Measurements from ENCODE around the gene TLK1. TPM values are rescaled to one million over a fixed set of nuclear protein-coding genes. Genes with fewer than 3 reads are reported as not detected.

TLK1 gene
- 10 to 100 TPM; 73.2 to 74.0 TPM for total RNA-seq

DNA sequence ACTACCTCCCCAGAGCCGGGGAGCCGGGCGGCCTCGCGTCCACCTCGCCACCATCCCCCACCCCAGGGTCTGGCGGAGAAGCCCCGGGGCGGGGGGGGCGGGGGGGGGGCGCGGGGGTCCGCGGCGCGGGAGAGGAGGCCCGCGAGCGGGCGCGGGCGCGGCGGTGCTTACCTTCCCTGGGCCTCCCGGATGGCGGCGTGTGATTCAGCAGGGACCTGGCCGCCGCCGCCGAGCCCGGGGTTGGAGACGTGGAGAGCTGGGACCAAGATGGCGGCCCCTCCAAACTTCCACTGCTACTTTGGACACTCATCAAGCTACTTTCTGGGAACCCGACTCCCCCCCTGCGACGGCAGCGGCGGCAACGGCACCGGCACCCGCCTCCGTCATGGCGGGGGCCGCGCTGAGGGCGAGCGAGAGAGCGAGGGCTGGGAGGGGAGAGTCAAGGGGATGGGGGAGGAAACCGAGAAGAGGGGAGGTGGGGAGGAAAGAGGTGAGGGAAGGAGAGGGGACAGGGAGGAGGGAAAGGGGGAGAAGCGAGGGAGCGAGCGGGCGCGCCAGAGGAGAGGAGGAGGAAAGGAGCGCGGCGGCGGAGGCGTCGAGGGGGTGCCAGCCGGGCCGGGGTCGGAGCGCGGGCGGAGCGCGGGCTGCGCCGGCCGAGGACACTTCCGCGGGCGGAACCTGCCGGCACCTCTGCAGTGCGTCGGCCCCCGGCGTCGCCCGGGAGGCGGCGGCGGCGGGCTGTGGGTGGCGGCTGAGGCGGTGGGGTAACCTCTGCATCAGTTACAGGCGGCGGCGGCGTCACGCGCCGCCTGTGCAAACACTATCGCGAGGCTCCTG is at the start of gene TLK1:
Gene TLK1 (minus strand): TSS at position 775 of the 837 bp plus-strand sequence. CDS start 465 bp downstream, at position 310.
- ChIA-PET POLR2A (interaction anchor here (0.7 to 1.2 kb wide), 3 partner anchors 75 to 231 kb away, joined by 3 to 7 read pairs (median 5); partner anchors contain the start of gene GORASP2), CTCF (interaction anchor here (0.7 to 1.9 kb wide), 4 partner anchors 10 to 273 kb away, joined by 3 to 6 read pairs (median 4); partner anchors contain the start of genes DCAF17 and METTL8)

DNA sequence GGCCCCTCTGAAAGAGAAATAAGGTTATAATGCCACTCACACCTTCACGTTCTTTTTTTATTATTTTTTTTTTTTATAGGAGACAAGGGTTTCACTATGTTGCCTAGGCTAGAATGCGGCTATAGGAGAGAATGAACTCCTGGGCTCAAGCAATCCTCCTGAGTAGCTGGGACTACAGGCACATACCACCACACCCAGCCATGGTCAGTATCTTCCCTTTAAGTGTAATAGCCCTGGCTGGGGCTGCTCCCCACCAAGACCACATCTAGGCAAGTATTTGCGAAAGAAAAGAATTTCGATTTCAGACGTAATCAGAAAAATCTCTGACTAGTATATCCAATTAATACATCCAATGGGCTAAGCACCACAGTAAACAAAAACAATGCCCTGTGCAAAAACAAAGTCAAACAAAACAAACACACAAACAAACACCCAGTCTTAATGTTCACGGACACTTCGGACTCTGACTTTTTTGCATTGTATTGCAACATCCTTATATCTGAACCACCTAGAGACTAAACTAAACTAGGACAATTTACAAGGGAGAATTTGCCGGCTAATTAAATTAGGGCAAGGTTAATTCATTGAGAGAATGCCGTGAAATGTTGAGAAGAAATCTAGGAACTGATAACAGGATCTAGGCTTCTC is 49.6 kb upstream of the TLK1 start:
- CTCF ChIA-PET = no interaction called here

DNA sequence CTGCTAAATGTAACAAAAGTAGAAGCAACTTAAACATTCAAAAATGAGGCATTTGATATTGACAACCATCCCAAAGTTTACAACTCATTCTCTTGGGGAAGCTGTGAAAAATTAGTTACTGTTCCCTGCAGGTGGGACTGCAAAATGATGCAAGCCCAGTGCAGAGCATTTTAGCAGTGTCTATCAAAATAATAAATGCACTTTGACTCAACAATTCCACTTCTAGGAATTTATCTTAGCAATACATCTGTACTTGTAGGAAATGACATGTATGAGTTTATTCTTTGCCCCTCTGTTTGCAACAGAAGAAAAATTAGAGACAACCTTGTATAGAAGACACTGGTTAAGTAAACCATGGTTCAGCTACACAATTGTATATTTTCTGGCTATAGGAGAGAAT is 48.0 kb upstream of the TLK1 start:
- CTCF ChIA-PET = no interaction called here
- POLR2A ChIA-PET = no interaction called here

More for the DNA sequence above, 49.6 kb upstream of the TLK1 start:
- POLR2A ChIA-PET = no interaction called here

DNA sequence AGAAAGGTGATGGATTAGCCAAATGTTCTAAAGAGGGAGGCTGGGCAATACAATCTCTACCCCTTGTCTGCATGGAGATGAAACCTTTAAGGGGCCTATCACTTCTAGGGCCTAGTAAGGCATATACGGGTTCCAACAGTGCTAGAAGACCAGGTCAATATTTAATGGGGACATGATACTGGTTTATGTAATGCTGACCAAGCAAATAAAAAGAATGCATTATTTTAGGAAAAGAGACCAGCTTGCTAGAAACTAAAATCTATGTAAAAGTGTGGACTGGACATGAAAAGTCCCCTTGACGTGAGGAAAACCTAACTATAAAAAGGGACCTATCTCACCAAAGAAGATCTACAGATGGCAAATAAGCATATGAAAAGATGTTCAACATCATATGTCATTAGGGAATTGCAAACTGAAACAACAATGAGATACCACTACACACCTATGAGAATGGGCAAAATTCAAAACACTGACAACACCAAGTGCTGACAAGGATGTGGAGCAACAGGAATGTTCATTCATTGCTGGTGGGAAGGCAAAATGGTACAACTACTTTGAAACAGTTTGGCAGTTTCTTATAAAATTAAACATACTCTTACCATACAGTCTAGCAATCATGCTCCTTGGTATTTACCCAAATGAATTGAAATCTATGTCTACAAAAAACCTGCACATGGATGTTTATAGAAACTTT is 45.9 kb upstream of the TLK1 start:
- ChIA-PET POLR2A (no interaction called here), CTCF (no interaction called here)

DNA sequence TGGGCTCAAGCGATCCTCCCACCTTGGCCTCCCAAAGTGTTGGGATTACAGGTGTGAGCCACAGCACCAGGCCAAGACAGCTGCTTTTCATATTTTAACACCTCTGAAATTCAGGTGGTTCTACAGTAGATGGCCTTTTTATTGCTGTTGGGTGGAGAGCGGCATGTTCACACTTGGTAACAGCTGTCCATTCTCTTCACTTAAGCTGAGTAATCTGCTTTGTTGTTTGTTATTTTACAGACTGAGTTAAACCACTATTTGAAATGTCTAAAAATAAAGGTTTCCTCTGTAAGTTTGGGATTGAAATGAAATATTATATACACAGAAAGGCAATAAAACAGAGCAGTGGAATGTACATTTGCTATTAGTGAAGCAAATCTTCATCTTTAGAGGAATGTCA is 44.9 kb upstream of the TLK1 start:
- ChIA-PET POLR2A (no interaction called here), CTCF (no interaction called here)

DNA sequence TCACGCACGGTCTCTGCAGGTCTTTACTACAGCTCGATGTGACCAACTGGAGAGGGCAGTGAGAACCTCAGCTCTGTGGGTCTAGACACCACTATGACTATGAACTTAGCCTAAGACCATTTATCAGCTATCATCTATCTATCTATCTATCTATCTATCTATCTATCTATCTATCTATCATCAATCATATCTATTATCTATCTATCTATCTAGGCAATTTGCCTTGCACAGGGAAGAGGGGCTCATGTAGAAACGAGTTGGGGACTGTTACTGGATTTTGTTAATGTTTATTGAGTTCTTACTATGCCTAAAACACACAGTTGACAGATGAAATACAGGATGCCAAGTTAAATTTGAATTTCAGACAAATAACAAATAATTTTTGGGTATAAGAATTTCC is 41.1 kb upstream of the TLK1 start:
- CTCF ChIA-PET = no interaction called here
- POLR2A ChIA-PET = no interaction called here

DNA sequence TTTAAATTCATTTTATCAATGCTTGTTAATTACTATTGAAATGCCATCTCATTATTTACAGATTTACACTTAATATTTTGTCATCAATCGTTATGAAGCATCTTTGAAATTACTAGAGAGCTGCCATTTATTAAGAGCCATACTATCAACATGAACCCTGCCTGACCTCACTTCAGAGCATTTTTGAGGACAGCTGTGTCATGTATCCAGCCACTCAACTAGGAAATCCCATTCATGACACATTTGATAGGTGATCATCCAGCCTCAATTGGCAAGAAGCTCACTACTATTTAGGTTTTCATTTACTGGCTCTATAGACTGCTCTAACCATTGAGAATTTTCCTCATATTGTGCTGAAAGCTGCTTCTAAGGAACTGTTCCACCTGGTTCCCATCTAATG is 40.6 kb upstream of the TLK1 start:
- ChIA-PET POLR2A (no interaction called here), CTCF (no interaction called here)

DNA sequence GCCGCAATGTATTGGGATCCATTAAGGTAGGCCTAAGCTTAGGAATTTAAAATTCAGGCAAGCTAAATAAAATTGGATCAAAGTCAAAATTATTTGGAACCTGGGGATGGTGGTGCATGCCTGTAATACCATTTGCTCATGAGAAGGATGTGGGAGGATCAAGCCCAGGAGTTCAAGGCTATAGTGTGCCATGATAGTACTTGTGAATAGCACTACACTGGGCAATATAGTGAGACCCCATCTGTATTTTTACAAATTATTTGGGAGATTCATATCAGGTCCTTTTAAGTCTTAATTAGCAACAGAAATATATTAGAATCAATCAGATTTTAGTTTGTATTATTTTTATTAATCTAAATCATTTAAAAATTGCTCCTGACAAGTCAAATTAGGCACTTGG is 39.8 kb upstream of the TLK1 start:
- CTCF ChIA-PET = no interaction called here
- POLR2A ChIA-PET = no interaction called here

DNA sequence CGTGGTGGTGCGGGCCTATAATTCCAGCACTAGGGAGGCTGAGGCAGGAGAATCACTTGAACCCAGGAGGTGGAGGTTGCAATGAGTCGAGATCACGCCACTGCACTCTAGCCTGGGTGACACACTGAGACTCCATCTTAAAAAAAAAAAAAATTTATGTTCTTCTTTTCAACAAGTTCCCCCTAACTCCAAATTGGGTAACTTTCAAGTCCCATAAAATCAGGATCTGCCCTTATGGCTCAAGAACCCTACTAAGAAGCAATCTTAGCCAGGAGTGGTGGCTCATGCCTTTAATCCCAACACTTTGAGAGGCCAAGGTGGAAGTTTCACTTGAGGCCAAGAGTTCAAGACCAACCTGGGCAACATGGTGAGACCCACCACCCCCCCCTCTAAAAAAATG is 30.3 kb upstream of the TLK1 start:
- CTCF ChIA-PET = interaction anchor here (0.6 kb wide), 1 partner anchor 203 kb away, joined by 3 read pairs; no protein-coding TSS in a partner anchor

DNA sequence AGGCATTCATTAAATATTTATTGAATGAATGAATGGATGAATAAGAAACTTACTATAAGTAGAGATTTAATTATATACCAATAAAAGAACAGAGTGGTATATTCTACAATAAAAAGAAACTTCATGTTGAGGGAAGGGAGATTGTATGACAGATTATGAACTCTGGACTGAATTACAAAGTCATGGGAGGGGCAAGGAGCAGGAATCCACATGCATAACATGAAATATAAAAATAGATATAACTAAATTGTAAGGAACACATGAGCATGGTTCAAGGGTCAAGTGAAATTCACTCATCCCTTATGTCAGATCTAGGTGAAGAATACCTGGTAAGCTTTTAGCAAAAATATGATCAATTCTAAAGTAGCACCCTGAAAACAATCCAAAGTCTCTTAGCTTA is 27.1 kb upstream of the TLK1 start:
- ChIA-PET POLR2A (interaction anchor here (0.7 kb wide), 1 partner anchor 17 kb away, joined by 3 read pairs; no protein-coding TSS in a partner anchor), CTCF (no interaction called here)

More for the DNA sequence above, 30.3 kb upstream of the TLK1 start:
- POLR2A ChIA-PET = no interaction called here

DNA sequence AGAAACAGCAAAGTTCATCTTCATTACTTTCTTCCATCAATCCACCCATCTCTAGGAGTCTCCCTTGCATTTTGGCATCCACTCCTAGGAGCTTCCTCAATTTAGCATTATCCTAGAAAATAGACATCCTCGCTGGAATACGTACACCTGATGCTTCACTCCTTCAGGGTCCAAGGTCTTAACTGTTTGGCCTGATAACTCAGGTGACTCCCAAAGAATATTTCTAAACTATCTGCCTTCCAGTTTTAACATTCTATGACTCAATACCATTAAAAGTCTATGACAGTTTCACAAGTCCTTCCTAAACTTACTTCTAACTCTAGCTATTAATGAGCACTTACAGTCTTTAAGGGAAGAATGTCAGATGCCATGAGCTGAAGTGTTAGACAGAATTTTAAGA is 26.5 kb upstream of the TLK1 start:
- ChIA-PET POLR2A (interaction anchor here (0.7 kb wide), 1 partner anchor 18 kb away, joined by 3 read pairs; no protein-coding TSS in a partner anchor), CTCF (no interaction called here)

DNA sequence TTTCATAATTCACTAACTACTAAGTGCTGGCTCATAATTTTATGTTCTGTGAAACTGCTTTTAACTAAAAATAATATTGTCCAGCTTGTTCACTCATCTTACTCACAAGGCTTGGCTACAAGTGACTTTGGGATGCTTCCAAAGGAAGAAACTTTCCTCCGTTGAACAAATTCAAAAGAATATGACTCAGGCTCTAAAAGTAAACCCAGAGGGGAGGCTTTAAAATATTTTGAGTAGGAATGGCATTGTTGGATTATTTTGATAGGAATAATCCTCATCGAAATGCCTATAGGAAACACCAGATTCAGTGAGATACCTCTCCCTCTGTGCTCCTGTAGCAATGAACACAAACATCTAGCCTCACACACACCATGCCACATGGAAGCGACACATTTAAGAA is 25.2 kb upstream of the TLK1 start:
- POLR2A ChIA-PET = no interaction called here
- CTCF ChIA-PET = interaction anchor here (1.1 kb wide), 1 partner anchor 212 kb away, joined by 3 read pairs; no protein-coding TSS in a partner anchor

DNA sequence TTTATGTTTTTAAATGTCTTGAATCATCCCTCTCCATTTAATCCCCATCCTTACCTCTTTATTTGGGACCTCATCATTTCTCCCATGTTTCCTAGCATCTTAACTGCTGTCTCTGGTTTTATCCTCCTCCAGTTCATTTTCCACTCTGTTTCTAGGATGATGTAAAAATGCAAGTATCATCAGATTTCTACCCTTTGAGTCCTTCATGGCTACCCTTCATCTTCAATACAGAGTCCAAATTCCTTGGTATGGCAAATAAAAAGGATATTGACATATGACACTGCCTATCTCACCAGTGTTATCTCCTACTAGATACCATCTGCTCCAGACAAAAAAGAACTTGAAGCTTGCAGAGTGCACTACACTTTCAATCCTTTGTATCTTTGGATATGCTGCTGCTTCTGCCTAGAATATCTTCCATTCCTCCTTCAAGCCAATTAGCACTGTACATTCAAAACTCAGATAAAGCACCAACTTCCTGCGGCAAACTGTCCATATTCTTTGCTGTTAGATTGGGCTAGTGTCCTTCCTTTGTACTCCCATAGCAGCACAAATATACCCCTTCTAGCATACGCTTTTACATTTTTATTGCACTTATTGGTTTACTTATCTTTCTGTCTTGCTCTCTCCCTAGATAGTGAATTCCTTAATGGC is 24.6 kb upstream of the TLK1 start:
- POLR2A ChIA-PET = no interaction called here
- CTCF ChIA-PET = interaction anchor here (1.1 kb wide), 1 partner anchor 211 kb away, joined by 3 read pairs; no protein-coding TSS in a partner anchor

DNA sequence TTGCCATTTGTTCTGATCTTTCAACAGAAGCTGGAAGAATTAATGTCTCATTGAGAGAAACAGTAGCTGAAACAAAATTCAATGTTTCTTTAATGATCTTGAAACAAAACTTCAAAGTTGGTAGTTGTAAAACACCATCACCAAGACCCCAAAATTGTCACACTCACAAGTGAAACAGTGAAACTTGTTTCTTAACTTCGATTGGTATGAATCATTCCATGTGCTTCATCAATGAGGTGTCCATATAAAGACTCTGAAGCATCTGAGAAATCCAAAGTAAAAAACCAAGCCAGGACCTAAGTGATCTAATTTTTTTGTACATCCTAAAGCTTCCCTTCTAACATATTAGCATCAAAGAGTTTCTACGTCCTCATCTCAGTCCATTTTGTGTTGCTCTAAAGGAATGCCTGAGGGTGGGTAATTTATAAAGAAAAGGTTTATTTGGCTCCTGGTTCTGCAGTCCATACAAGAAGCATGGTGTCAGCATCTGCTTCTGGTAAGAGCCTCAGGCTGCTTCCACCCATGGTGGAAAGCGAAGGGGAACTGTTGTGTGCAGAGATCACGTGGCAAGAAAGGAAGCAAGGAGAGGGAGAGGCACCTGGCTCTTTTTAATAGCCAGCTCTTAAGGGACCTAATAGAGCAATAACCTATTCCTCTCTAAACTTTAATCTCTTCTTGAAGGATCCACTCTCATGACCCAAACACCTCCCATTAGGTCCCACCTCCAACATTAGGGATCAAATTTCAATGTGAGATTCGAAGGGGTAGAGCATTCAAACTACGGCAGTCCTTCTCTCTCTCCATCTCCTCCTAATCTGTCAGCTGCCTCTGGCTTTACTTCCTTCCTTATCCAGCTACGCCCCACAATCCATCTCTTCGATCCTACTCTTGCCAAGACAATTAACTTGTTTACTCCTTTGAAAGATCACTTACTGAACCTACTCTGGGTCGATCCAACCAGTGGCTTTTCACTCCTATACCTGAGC is 20.7 kb upstream of the TLK1 start:
- POLR2A ChIA-PET = no interaction called here

DNA sequence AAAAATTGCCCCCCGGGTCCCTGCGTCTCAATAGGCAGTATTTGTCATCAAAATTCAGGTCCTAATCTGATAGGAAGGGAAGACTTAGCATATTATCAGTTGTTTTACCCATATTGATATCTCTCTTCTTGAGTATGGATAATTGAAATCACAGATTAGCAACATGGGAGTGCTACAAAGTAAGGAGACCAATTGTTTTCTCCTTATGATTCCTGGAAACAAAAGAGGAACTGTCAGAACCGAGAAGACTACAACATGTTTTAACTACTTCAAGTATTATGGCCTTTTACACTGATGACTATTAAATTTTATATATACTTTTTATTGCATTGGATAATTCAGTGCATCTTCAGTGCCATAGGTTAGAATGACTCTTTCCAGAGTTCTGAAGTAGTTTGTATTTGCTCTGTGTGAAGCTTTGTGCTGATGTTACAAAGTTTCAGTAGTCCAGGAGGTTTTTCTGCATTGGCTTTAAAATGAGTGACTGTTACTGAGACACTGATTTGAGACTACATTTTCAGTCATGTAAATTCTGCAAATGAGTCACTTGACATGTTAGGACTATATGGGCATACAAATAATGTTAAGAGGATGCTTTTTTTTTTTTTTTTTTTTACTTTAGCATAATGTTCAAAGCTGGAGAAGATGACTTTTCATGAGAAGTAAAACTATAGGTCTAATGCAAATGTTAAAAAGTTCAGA is 19.7 kb upstream of the TLK1 start:
- CTCF ChIA-PET = interaction anchor here (0.7 kb wide), 1 partner anchor 361 kb away, joined by 3 read pairs; no protein-coding TSS in a partner anchor
- POLR2A ChIA-PET = no interaction called here

More for the DNA sequence above, 20.7 kb upstream of the TLK1 start:
- CTCF ChIA-PET = interaction anchor here (0.7 to 1.2 kb wide), 2 partner anchors 20 to 360 kb away, joined by 3 read pairs; partner anchors contain the start of gene TLK1

DNA sequence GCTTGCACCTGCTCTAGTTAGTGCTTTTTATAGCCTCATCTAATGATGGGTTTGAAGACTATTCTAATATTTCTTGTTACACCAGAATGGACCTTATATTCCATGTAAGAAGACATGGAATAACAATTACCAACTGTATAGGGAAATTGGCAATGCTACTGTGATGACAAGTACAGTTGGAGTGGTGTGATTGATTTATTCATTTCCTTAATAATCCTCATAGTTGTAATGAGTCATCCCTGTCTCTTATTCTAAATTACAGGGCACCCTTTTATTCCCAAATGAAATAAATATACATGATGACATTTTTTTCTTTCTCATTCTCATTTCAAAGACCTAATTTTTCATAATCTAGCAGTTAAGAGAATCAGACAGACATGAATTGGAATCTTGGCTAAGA is 18.3 kb upstream of the TLK1 start:
- CTCF ChIA-PET = no interaction called here
- POLR2A ChIA-PET = no interaction called here

DNA sequence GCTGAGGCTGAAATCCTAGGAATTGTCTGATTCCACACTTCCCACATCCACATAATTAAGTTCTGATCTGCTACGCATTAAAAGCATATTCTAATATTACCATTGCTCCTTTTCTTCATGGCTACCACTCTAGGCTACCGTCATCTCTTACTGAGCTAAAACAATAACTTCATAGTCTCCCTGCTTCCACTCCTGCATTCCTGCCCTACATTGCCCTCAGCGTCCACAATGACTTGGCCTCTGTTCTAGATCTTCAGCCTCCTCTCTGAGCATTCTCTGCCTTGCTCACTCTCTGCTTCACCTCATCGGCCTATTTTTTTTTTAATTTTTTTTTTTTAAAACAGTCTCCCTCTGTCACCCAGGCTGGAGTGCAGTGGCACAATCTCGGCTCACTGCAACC is 15.8 kb upstream of the TLK1 start:
- POLR2A ChIA-PET = no interaction called here
- CTCF ChIA-PET = no interaction called here

DNA sequence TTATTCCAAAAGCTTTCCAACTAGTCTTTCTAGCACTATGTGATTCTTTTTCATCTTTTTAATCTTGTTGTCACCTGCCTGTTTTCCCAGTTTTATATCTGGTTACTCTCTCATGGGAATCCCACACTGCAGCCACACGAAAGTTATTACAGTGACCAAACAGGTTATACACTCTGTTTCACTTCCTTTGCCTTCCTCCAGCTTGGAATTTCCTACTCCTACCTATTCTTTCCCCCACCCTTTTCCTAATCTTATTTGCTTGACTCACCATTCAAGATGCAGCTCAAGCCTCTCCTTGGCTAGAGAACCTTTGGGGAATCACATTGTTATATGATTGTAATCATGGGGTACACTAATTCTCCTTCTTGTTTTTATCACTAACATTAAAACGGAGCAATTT is 13.4 kb upstream of the TLK1 start:
- ChIA-PET CTCF (no interaction called here), POLR2A (no interaction called here)
